CD4-positive, alpha-beta memory T cell (primary cell): Measurements from ENCODE around the gene POLR3F. TPM values are rescaled to one million over a fixed set of nuclear protein-coding genes. Genes with fewer than 3 reads are reported as not detected.

Source experiments
- CTCF ChIA-PET: fragments of 350-600 bp; sonication (Branson Sonifier 250); formaldehyde crosslinking; loops from one replicate; lab custom pipeline; 2021; ENCODE audit warnings: inconsistent platforms; ENCODE audit not compliant: partially characterized antibody; lab: Charles Lee
- POLR2A ChIA-PET: fragments of 350-600 bp; sonication (Branson Sonifier 250); formaldehyde crosslinking; loops from one replicate; lab custom pipeline; 2021; ENCODE audit not compliant: partially characterized antibody; lab: Charles Lee
- DNase-seq, 5 donors: peaks; one replicate each; pipeline versions ENCODE4 v3.0.0 to v3.0.0-alpha.2; 2020 to 2022; ENCODE audit warnings: mixed read lengths in 1 of 5
- H3K27ac ChIP-seq: one replicate; pipeline ENCODE4 v1.7.0; 2013; ENCODE audit warnings: low read depth, low read length
- H3K27me3 ChIP-seq: 2 replicates; pipeline ENCODE4 v1.7.0; 2013; ENCODE audit warnings: mild to moderate bottlenecking, low read length, moderate library complexity; ENCODE audit not compliant: insufficient read depth
- H3K36me3 ChIP-seq: 2 replicates; pipeline ENCODE4 v1.7.0; 2013; ENCODE audit warnings: mild to moderate bottlenecking, low read length, moderate library complexity; ENCODE audit not compliant: insufficient read depth
- H3K4me1 ChIP-seq: 2 replicates; pipeline ENCODE4 v1.7.0; 2013; ENCODE audit warnings: mild to moderate bottlenecking, low read length, moderate library complexity; ENCODE audit not compliant: insufficient read depth
- H3K4me3 ChIP-seq, 2 donors: one replicate each; pipeline ENCODE4 v1.7.0; 2013; ENCODE audit warnings: low read length in 2 of 2, mild to moderate bottlenecking in 1 of 2
- H3K9me3 ChIP-seq, 2 donors: one replicate each; pipeline ENCODE4 v1.7.0; 2013; ENCODE audit warnings: low read length in 2 of 2, control low read depth in 1 of 2; ENCODE audit not compliant: control insufficient read depth in 1 of 2
- H3K27ac Mint-ChIP-seq, 7 donors: one replicate each; pipeline ENCODE4 v1.8.0; 2020 to 2021; ENCODE audit warnings: mixed read lengths in 7 of 7, mild to moderate bottlenecking in 6 of 7, inconsistent platforms in 3 of 7, moderate library complexity in 3 of 7
- H3K27me3 Mint-ChIP-seq, 2 donors: one replicate each; pipeline ENCODE4 v1.8.0; 2020 to 2021; ENCODE audit warnings: mixed read lengths in 2 of 2
- H3K36me3 Mint-ChIP-seq, 2 donors: one replicate each; pipeline ENCODE4 v1.8.0; 2020 to 2021; ENCODE audit warnings: mixed read lengths in 2 of 2, inconsistent platforms in 1 of 2, mild to moderate bottlenecking in 1 of 2
- H3K4me1 Mint-ChIP-seq, 4 donors: one replicate each; pipeline ENCODE4 v1.8.0; 2020 to 2021; ENCODE audit warnings: mixed read lengths in 4 of 4, mild to moderate bottlenecking in 1 of 4
- H3K4me3 Mint-ChIP-seq, 8 donors: one replicate each; pipeline ENCODE4 v1.8.0; 2020 to 2021; ENCODE audit warnings: mixed read lengths in 8 of 8, mild to moderate bottlenecking in 7 of 8, moderate library complexity in 6 of 8, inconsistent platforms in 3 of 8
- H3K9me3 Mint-ChIP-seq, 8 donors: one replicate each; pipeline ENCODE4 v1.8.0; 2020 to 2021; ENCODE audit warnings: mixed read lengths in 8 of 8, mild to moderate bottlenecking in 5 of 8, inconsistent platforms in 3 of 8, moderate library complexity in 1 of 8
- intact Hi-C: fragments of 100-400 bp; cut with micrococcal nuclease; formaldehyde crosslinking; loops from one replicate; pipeline ENCODE4 v1.15.1; 2023
- polyA plus RNA-seq, 2 donors: library from polyadenylated mRNA; unstranded; fragments of 300-500 nt; fragmentation: Illumina TruSeq; gene quantifications; one replicate each; pipeline ENCODE4 v1.2.3, GENCODE V29; 2021
- total RNA-seq, 2 experiments: library from RNA; stranded (reverse); gene quantifications; one replicate each; pipeline ENCODE4 v1.2.3, GENCODE V29; 2021

POLR3F gene, protein sequence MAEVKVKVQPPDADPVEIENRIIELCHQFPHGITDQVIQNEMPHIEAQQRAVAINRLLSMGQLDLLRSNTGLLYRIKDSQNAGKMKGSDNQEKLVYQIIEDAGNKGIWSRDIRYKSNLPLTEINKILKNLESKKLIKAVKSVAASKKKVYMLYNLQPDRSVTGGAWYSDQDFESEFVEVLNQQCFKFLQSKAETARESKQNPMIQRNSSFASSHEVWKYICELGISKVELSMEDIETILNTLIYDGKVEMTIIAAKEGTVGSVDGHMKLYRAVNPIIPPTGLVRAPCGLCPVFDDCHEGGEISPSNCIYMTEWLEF
- total RNA-seq (1 to 10 TPM; 7.8 to 9.1 TPM), polyA plus RNA-seq (1 to 10 TPM; 7.1 to 7.8 TPM)

DNA sequence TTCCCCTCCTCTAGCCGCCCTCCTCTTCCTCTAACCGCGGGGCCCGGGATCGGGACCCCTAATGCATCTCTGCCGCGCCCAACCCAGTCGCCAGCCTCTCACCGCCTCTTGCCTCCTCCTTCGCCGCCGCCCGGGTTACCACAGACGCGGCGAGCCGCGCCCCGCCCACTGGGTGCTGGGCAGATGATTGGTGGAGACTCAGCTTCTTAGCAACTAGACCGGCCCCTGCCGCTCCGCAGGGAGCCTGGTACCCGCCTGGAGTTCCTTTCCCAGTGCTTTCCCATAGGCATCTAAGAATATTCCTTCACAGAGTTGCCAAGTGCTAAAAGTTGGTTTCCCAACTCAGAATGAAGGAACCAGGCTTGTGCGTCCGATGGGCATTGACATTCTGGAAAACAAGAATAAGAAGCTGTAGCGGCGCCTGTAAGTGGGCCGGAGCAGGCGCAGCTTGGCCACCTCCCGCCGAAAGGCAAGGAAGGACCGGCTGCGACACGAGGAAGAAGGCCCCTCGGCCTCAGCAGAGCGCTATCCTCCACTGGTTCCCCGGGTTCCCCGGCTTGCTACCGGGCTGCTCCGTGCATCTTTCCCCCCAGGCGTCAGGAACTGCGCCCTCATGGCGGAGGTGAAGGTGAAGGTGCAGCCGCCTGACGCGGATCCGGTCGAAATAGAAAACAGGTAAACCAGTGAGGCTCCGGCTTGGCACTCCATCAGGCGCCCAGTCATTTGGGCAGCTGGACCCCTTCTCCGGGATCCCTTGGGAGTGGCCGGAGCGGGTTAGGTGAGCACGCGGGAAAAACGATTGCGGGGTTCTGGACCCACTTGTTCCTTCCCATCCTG is at the start of gene POLR3F, which contains the start of gene DZANK1:
POLR3F (plus strand) TSS at position 497 of the 837 bp plus-strand sequence; CDS start at position 614, 117 bp downstream.
DZANK1 (minus strand) TSS at position 137 of the 837 bp plus-strand sequence. CDS start 1,672 bp downstream, outside the sequence.
- H3K27ac Mint-ChIP-seq = peak within 1 kb of the TSS; percentile 92 to 100 (median 99)
- no peaks in the 10 kb centered on the region for H3K9me3 ChIP-seq
- peak; percentile 92 to 94 (median 93) for DNase-seq
- peak within 1 kb of the TSS; percentile 90 to 100 (median 96) for H3K4me3 Mint-ChIP-seq
- peak within 1 kb of the TSS; percentile 94 to 99 for H3K4me3 ChIP-seq
- ChIA-PET CTCF (interaction anchor here (1.1 to 1.9 kb wide), 2 partner anchors 30 to 40 kb away, joined by 4 to 12 read pairs; partner anchors contain the start of genes RBBP9 and SEC23B), POLR2A (interaction anchor here (0.6 to 3.6 kb wide), 18 partner anchors 8 to 1586 kb away, joined by 3 to 118 read pairs (median 6); partner anchors contain the start of genes DTD1, KAT14, PET117 and RBBP9)
- peak within 1 kb of the TSS; percentile 78 for H3K27ac ChIP-seq
- no peaks in the 10 kb centered on the region for H3K36me3 ChIP-seq
- H3K4me1 Mint-ChIP-seq = peaks cover 9 to 37% (median 23%) of the 10 kb centered on the region in 4 donors
- H3K27me3 ChIP-seq = no peaks in the 10 kb centered on the region
- peaks cover 0 to 4% (median 0%) of the 10 kb centered on the region in 8 donors for H3K9me3 Mint-ChIP-seq
- H3K27me3 Mint-ChIP-seq = no peaks in the 10 kb centered on the region
- peaks cover 18% of the 10 kb centered on the region for H3K4me1 ChIP-seq
- H3K36me3 Mint-ChIP-seq = peaks cover 6 to 19% of the 10 kb centered on the region in 2 donors
- intact Hi-C loops = loop anchor here (1.0 to 2.0 kb wide), 7 partner anchors 30 to 498 kb away; partner anchors contain the start of genes DTD1, KAT14, MGME1 and PET117

DNA sequence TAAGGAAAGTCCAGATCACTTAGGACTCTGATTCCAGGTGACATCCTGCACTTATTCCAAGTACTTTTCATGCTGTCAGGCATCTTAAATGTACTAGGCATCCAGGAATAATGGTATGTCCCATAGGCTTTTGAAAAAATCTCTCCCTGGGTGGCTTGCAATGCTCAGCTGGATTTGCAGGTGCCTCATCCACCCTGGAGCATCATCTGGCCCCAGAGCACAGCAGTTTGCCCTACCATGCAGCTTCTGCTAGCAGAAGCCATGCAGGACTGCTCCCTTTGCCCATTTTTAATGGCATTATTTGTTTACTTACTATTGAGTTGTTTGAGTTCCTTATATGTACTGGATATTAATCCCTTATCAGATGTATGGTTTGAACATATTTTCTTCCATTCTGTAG is 45.6 kb upstream of the POLR3F start:
- no peak overlapping the region for H3K4me3 ChIP-seq
- H3K4me3 Mint-ChIP-seq = no peak overlapping the region
- no peaks in the 10 kb centered on the region for H3K27me3 ChIP-seq
- no peaks in the 10 kb centered on the region for H3K36me3 ChIP-seq
- H3K9me3 ChIP-seq = no peaks in the 10 kb centered on the region
- no peaks in the 10 kb centered on the region for H3K4me1 ChIP-seq
- no peaks in the 10 kb centered on the region for H3K4me1 Mint-ChIP-seq
- no peak overlapping the region for H3K27ac ChIP-seq
- H3K27me3 Mint-ChIP-seq = no peaks in the 10 kb centered on the region
- peaks cover 2 to 5% of the 10 kb centered on the region in 2 donors for H3K36me3 Mint-ChIP-seq
- ChIA-PET CTCF (no interaction called here), POLR2A (no interaction called here)
- no peak for DNase-seq
- H3K27ac Mint-ChIP-seq = no peak overlapping the region
- no peaks in the 10 kb centered on the region for H3K9me3 Mint-ChIP-seq
- intact Hi-C loops = no loop called here

DNA sequence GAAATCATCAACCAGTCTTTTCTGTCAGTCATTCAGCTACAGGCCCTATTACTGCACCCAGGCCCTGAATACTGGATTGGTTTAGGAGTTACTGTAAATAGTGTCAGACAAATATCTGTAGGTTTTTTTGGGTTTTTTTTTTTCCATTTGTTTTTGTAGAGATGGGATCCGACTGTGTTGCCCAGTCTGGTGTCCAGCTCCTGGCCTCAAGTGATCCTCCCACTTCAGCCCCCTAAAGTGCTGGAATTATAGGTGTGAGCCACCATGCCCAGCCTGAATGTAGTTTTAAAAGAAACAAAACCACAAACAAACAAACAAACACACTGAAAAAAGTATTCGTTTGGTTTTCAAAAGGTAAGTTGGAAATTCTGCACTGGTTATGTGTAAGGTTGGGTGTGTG is 40.0 kb upstream of the POLR3F start:
- no peak overlapping the region for H3K27ac Mint-ChIP-seq
- H3K36me3 Mint-ChIP-seq = peaks cover 2 to 9% of the 10 kb centered on the region in 2 donors

DNA sequence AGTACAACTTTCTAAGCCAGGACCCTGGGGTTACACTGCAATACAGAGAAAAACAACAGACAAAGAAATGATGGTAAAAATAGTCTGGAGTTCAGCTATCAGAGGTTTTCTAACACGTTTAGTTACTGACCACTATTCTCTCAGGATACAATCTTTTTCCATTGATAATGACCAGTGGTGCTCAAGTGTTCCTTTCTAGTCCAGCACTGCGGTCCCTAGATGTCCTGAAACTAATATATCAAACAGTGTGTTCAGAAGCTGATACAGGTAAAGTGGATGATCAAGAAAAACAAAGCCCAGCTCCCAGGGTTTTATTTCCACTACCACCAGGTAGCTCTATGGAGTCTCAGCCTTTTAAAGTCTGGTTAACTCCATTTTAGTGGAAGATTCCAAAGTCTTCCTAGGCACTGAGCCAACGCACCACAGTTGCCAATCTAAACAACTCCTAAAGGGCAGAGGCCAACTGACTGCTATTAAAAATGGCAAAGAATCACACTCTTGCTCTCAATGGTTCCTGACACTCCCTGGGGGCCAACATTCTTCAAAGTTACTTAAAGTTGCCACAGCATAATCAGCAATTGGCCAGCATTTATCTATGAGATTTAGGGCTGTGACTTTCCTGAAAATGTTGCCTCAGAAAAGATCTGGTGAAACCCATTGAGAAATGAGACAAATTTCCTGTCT is 38.6 kb upstream of the POLR3F start:
- no peaks in the 10 kb centered on the region for H3K4me1 Mint-ChIP-seq
- CTCF ChIA-PET = no interaction called here

More for the DNA sequence above, 40.0 kb upstream of the POLR3F start:
- Histone ChIP-seq H3K27ac (no peak overlapping the region), H3K4me1 (no peaks in the 10 kb centered on the region), H3K9me3 (no peaks in the 10 kb centered on the region), H3K27me3 (no peaks in the 10 kb centered on the region), H3K4me3 (no peak overlapping the region), H3K36me3 (no peaks in the 10 kb centered on the region)
- ChIA-PET CTCF (no interaction called here), POLR2A (interaction anchor here (0.7 kb wide), 1 partner anchor 97 kb away, joined by 5 read pairs; no protein-coding TSS in a partner anchor)
- DNase-seq = no peak
- no peaks in the 10 kb centered on the region for H3K9me3 Mint-ChIP-seq
- H3K4me1 Mint-ChIP-seq = no peaks in the 10 kb centered on the region
- no peak overlapping the region for H3K4me3 Mint-ChIP-seq
- no peaks in the 10 kb centered on the region for H3K27me3 Mint-ChIP-seq
- intact Hi-C loops = no loop called here

DNA sequence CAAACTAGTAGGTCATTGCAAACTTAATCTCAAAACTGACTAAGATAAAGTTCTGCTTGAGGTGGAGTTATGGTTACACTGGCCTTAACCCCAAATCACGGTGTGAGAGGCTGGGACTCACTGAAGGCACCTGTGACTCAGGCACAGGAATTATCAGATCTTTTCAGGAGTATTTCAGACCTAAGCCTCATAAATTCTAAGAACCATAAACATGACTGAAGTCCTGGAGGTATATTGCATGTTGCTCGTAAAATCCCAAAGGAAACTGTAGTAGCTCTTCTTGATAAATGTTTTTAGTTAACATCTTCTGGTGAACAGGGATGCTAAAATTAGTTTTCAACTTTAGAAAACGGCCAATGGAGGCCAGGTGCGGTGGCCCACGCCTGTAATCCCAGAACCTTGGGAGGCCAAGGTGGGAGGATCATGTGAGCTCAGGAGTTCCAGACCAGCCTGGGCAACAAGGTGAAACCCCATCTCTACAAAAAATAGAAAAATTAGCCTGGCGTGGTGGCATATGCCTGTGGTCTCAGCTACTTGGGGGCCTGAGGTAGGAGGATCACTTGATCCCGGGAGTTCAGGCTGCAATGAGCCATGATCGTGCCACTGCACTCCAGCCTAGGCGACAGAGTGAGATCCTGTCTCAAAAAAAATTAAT is 36.9 kb upstream of the POLR3F start:
- CTCF ChIA-PET = no interaction called here
- no peaks in the 10 kb centered on the region for H3K9me3 Mint-ChIP-seq
- H3K36me3 Mint-ChIP-seq = peaks cover 0 to 9% of the 10 kb centered on the region in 2 donors
- H3K4me1 ChIP-seq = no peaks in the 10 kb centered on the region
- no peak overlapping the region for H3K4me3 ChIP-seq
- H3K4me3 Mint-ChIP-seq = no peak overlapping the region
- no peaks in the 10 kb centered on the region for H3K36me3 ChIP-seq
- no peaks in the 10 kb centered on the region for H3K27me3 ChIP-seq
- H3K27ac ChIP-seq = no peak overlapping the region
- no peaks in the 10 kb centered on the region for H3K4me1 Mint-ChIP-seq
- no peak overlapping the region for H3K27ac Mint-ChIP-seq
- no peak for DNase-seq
- H3K27me3 Mint-ChIP-seq = no peaks in the 10 kb centered on the region
- no peaks in the 10 kb centered on the region for H3K9me3 ChIP-seq
- intact Hi-C loops = no loop called here
- POLR2A ChIA-PET = no interaction called here

More for the DNA sequence above, 38.6 kb upstream of the POLR3F start:
- Histone ChIP-seq H3K36me3 (no peaks in the 10 kb centered on the region), H3K9me3 (no peaks in the 10 kb centered on the region), H3K4me3 (no peak overlapping the region), H3K27ac (no peak overlapping the region), H3K4me1 (no peaks in the 10 kb centered on the region), H3K27me3 (no peaks in the 10 kb centered on the region)
- H3K9me3 Mint-ChIP-seq = no peaks in the 10 kb centered on the region
- H3K27me3 Mint-ChIP-seq = no peaks in the 10 kb centered on the region
- no peak overlapping the region for H3K27ac Mint-ChIP-seq
- intact Hi-C loops = no loop called here
- peaks cover 2 to 9% of the 10 kb centered on the region in 2 donors for H3K36me3 Mint-ChIP-seq
- POLR2A ChIA-PET = no interaction called here
- no peak overlapping the region for H3K4me3 Mint-ChIP-seq
- DNase-seq = no peak

DNA sequence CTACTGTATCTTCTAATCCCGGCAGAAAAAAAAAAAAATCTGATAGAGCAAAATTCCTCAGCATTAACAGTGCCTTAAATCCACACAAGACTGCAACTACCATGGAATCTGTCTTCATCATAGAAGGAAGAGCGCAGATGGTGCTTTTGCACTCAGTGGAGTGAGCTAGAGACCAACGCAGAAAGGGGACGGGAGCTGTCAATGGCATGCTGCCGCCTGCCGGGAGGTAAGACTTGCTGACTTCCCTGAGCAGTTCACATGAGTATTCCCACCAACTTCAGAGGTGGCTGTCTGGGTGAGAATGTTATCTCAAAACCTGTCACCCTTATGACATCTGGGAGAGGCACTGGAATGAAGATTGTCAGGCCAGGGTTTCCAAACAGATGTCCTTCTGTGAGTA is 36.0 kb upstream of the POLR3F start:
- no peak overlapping the region for H3K27ac Mint-ChIP-seq
- POLR2A ChIA-PET = no interaction called here

More for the DNA sequence above, 36.0 kb upstream of the POLR3F start:
- H3K4me1 ChIP-seq = no peaks in the 10 kb centered on the region
- no peaks in the 10 kb centered on the region for H3K27me3 ChIP-seq
- intact Hi-C loops = no loop called here
- H3K9me3 ChIP-seq = no peaks in the 10 kb centered on the region
- Mint-ChIP-seq H3K27me3 (no peaks in the 10 kb centered on the region), H3K36me3 (peaks cover 0 to 6% of the 10 kb centered on the region in 2 donors), H3K9me3 (no peaks in the 10 kb centered on the region), H3K4me3 (no peak overlapping the region), H3K4me1 (no peaks in the 10 kb centered on the region)
- no peak overlapping the region for H3K27ac ChIP-seq
- no peaks in the 10 kb centered on the region for H3K36me3 ChIP-seq
- CTCF ChIA-PET = no interaction called here
- no peak overlapping the region for H3K4me3 ChIP-seq
- no peak for DNase-seq
